ENCODE measurements around the gene ENOX1.

- no peak for TF ChIP-seq EZH2 (IDR thresholded peaks at IDR 0.05; ENCODE audit: low read depth, low read length, severe bottlenecking)
- TF ChIP-seq ATF2 (IDR thresholded peaks at IDR 0.05; ENCODE audit: low read length) = no peak
- no peak for TF ChIP-seq POLR2A (IDR thresholded peaks at IDR 0.05; ENCODE audit: control extremely low read depth in 1 of 2, low read depth in 2 of 2, low read length in 2 of 2)
- TF ChIP-seq CTCF (IDR thresholded peaks at IDR 0.05; ENCODE audit: control extremely low read depth in 1 of 3, insufficient read depth in 1 of 3, low read depth in 1 of 3, low read length in 3 of 3) = no peak
- no peak for TF ChIP-seq YY1 (IDR thresholded peaks at IDR 0.05; ENCODE audit: low read depth, low read length)
- no peak for TF ChIP-seq EP300 (IDR thresholded peaks at IDR 0.05; ENCODE audit: borderline replicate concordance in 1 of 2, low read depth in 2 of 2, low read length in 2 of 2)
- TF ChIP-seq, protein P1, sequence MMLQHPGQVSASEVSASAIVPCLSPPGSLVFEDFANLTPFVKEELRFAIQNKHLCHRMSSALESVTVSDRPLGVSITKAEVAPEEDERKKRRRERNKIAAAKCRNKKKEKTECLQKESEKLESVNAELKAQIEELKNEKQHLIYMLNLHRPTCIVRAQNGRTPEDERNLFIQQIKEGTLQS (IDR thresholded peaks at IDR 0.05; ENCODE audit: insufficient read depth, low read depth, low read length) = no peak
These were observed 203.5 kb downstream of the ENOX1 start for GRCh38 chr13:43583321-43583720.

Data from H1 (cell line).